HG02884 (cell line): ENCODE measurements around the gene IFT74.
A peak's percentile ranks its signal among the peaks of the same experiment; 100 is the strongest.

ENCODE experiments used
- ATAC-seq: cut with Tn5 transposase; IDR thresholded peaks from one replicate; pipeline ENCODE4 v1.9.1; 2021; ENCODE audit warnings: mild to moderate bottlenecking, moderate library complexity; ENCODE audit not compliant: unreplicated experiment

IFT74 gene

GRCh38 chr9:26955921-26956859 lies at the start of gene IFT74:
Gene IFT74 (plus strand): TSS chr9:26956412. CDS start chr9:26961968, 5,556 bp downstream.
- peak; percentile 99 for ATAC-seq

- ATAC-seq = no peak
Observed at GRCh38 chr9:26913138-26913668, 43.0 kb upstream of the IFT74 start.

- no peak for ATAC-seq
Observed at GRCh38 chr9:26919698-26920097, 36.5 kb upstream of the IFT74 start.

GRCh38 chr9:26925609-26926008 lies 30.6 kb upstream of the IFT74 start:
- ATAC-seq = no peak

- no peak for ATAC-seq
Observed at GRCh38 chr9:26928902-26929495, 27.2 kb upstream of the IFT74 start.

GRCh38 chr9:26935847-26936246 lies 20.4 kb upstream of the IFT74 start:
- no peak for ATAC-seq

GRCh38 chr9:26937816-26938371 lies 18.3 kb upstream of the IFT74 start:
- no peak for ATAC-seq

- no peak for ATAC-seq
Observed at GRCh38 chr9:26939955-26940711, 16.1 kb upstream of the IFT74 start.

GRCh38 chr9:26940779-26941178 lies 15.4 kb upstream of the IFT74 start:
- no peak for ATAC-seq

GRCh38 chr9:26945591-26945990 lies 10.6 kb upstream of the IFT74 start:
- no peak for ATAC-seq

GRCh38 chr9:26946753-26947727 lies 9.2 kb upstream of the IFT74 start, which contains the start of gene PLAA:
Gene PLAA (minus strand): TSS chr9:26947242. CDS start chr9:26947045, 197 bp downstream.
- ATAC-seq = peak; percentile 97

GRCh38 chr9:26947736-26948135 lies 8.5 kb upstream of the IFT74 start:
- no peak for ATAC-seq

- no peak for ATAC-seq
Observed at GRCh38 chr9:26949637-26950069, 6.6 kb upstream of the IFT74 start.

GRCh38 chr9:26950521-26950920 lies 5.7 kb upstream of the IFT74 start:
- ATAC-seq = no peak

- ATAC-seq = no peak
Observed at GRCh38 chr9:26951794-26952193, 4.4 kb upstream of the IFT74 start.

- ATAC-seq = no peak
Observed at GRCh38 chr9:26954050-26954508, 2.1 kb upstream of the IFT74 start.

GRCh38 chr9:26955222-26955903 lies 849 bp upstream of the IFT74 start:
- ATAC-seq = no peak

GRCh38 chr9:26956860-26957233 lies 635 bp downstream of the IFT74 start:
- ATAC-seq = no peak

GRCh38 chr9:26971721-26972120 lies 15.5 kb downstream of the IFT74 start:
- no peak for ATAC-seq
